ELF-1 (cell line): ENCODE results near the gene WASF2.
A peak's percentile ranks its signal among the peaks of the same experiment; 100 is the strongest.
"Not testable (repeated sequence)": the region's sequence is repeated elsewhere in the genome, so short reads cannot be mapped to it uniquely, and the experiment has no call there.

ENCODE experiments used
- DNase-seq: peaks from one replicate; pipeline ENCODE4 v3.0.0-alpha.2; 2016; ENCODE audit warnings: low read depth, low spot score

WASF2 gene

DNA sequence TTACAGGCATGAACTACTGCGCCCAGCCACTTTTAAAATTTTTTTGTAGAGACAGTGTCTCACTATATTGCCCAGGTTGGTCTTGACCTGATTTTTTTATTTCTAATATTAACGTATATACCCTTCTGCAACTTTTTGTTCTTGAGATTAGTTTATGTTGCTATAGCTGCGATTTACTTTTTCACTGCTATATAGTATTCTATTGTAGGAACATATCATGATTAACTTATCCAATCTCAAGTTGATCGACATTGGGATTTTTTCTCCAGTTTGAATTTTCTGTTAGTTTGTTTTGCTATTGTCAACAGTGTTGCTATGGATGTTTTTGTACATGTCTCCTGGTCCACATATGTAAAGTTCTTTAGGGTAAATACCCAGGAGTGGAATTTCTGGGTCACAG, 35.4 kb downstream of the WASF2 start:
- DNase-seq = no peak

DNA sequence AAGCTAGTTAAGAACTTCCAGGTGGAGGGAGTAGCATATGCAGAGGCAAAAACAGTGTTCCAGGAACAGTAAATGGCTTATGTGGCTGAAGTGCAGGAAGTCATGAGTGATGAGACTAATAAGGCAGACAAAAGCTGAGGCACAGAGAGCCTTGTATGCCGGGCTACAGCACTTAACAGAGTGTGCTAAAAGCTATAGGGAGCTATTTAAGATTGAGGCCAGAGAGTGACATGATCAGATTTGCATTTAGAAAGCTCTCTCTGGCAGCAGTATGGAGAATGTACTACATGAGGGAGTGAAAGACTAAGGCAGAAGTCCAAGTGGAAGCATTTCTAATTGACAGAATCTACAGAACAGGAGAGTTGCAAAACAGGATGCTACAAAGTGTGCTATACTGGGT, 38.6 kb downstream of the WASF2 start:
- no peak for DNase-seq

DNA sequence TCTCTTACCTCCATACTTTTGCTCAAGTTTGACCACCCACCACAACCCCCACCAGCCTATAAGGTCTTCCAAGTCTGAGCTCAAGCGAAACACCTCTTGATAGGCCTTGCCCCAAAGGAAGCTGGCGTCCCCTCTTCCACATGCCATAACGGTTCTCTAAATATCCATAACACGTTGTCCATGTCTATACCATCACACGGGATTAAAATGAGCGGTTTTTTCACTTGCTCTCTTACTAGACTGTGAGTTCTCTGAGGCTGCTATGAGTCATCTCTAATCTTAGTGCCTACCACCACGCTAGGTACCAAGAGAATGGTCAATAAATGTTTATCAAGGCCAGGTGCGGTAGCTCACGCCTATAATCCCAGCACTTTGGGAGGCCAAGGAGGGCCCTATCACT, 41.0 kb downstream of the WASF2 start:
- DNase-seq = no peak

DNA sequence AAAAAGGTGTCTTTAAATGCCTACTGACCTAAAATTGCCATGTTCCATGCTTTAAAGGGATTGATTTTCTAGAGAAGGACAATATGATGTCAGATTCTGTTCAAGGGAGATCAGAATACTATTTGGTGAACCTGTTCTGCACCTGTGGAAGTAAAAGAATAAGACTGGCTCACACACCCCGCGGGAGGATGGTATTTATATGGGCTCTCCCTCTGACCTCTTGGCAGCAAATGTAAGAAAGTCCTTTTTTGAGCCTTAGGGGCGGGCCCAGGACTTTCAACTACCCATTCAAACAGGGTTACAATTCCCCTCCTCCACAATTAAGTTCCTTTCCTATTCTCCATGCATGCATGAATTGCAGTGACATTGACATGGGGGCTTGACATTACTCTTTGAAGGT, 42.1 kb downstream of the WASF2 start:
- DNase-seq = no peak

DNA sequence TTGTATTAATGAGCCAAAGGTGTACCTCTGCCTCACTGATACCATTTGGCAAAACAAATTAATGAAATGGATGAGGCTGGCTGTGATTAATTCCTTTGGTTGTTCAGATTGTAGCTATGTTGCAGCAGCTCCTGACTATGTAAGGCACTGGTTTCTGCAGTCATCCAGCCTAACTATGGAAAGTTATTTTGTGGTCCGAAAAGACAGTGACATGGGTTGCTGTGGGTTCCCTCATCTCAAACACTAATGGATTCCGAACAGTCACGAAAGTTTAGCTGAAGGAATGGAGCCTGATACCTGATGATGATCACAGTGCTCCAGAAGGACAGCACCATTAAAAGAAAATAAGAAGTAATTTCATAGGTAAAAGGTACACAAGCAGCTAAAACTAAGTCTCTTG, 42.6 kb downstream of the WASF2 start:
- no peak for DNase-seq

DNA sequence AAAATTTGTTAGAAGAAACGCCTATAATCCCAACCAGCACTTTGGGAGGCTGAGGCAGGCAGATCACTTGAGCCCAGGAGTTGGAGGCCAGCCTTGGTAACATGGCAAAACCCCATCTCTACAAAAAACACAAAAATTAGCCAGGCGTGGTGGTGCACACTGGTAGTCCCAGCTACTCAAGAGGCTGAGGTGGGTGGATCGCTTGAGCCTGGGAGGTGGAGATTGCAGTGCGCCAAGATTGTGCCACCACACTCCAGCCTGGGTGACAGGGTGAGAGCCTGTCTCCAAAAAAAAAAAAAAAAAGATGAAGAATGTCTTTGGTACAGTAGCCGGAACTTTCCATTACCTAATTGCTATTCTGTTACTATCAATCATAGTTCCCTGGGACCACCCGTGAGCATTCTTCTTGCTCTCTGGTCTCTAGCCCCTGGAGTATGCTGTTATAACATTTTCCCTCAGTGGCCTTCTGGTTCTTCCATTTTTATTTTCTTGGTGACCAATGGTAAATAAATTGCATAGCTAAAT, 43.4 kb downstream of the WASF2 start:
- DNase-seq = no peak

DNA sequence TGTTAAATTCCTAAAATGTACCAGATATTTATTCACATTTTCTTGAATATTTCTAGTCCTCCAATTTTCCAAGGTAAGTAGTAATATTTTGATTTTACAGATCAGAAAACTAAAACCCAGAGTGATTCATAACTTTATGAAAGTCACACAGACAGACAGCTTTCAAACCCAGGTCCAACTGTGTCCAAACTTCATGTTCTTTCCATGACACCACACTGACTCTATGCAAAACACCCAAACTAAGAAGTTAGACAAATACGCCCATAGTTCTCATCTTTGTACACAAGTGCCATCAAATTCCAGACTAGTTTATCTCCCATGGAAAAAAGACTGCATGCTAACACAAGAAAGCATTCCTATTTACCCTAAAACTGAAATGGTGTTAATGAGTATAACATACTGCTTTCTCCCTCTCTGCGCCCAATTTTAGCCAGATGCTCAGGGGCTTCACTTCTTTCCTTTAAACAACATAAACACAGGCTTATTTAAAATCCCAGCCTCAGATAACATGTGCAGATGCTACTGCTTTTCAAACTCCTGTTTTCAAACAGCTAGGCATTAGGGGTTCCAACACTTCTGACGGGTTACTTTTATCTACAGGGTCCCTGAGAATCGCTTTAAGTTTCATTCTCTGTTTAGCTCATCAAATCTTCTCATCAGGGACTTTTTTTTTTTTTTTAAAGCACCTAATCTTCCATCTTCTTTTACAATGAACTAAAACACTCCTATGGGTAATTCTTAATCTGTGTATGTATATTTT, 44.6 kb downstream of the WASF2 start:
- DNase-seq = no peak

DNA sequence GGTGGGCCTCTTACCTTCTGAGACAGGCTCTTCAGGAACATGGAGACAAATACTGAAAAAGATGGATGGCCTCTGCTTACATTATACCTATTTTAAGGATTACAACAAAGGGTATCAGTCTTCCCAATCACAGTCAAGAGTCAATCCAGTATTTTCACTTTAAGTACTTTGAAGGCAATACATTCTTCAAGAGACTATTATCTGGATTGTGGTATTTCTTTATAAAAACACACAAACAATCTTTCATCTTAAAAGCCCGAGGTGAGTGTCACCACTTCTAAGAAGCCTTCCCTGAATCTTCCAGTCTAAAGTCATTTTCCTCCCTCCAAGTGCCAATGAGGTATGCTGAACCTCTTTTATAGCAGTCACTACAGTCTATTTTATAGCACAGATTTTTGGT, 45.3 kb downstream of the WASF2 start:
- DNase-seq = no peak

DNA sequence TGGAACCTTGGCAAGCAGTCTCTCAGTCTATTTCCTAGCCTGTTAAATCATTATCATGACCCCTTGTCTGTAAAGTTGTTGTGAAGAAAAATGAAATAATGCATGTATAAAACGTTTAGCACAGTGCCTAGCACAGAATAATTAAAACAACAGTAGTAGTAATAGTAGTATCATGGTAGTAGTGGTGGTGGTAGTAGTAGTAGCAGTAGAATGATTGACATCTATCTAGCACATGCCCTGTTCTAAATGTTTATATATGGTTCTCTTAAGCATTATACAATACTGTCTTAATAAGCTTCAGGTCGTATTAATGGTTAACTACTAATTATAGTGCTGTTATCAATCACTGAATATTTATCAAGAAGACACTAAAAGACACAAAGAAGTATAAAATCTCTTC, 50.8 kb downstream of the WASF2 start:
- no peak for DNase-seq

DNA sequence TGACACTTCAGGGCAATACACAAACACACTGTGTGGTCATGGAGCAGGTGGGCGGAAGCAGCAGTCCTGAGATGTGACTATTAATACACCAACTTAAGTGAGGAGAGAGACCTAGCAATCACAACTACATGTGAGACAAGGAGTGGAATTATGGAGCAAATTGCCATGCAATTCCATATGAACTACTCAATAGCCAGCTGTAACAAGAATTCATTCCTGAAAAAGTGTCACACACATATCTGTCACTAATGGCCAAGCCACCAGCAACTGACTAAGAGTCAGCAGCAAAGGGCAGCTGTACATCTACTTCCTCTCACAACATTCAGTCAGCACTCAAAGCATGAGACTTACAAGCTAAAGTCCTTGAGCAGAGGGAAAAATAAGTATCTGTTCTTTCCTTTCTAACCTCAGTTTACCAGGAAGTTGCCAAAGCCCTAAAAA, 51.3 kb downstream of the WASF2 start:
- DNase-seq = no peak

DNA sequence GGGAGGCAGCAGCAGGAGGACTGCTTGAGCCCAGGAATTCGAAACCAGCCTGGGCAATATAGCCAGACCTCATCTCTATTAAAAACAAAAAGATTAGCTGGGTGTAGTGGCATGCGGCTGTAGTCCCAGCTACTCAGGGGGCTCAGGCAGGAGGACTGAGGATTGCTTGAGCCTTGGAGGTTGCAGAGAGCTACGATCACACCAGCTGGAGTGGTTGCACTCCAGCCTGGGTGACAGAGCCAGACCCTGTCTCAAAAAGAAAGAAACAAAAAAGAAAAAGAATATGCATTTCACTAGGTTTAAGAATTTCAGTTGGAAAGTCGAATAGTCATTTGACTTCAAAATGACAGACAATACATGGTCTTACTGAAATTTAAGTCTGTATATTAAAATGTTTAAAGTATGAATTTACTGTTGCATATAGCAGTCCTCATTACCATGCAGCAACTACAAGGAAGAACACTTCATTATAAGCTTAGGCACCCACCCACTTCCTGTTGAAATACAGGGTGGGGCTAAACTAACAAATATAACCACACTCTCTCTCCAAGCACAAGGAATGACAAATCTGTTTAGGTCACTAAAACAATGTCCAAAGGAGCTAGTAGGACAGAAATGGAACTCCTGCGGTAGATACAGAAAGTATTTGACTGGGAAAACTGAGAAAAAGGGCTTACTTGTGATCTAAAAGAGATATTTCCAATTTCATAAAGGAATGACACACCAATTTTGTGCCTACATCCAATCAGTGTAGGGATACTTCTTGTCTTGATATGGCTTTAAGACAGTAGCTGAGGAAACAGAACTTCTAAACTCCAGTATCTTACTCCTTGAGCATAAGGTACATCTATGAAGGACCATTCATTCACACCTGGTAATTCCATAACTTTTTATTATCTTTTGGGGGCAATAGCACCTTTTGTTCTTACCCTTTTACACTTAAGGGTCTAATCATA, 53.5 kb downstream of the WASF2 start:
- DNase-seq = no peak

DNA sequence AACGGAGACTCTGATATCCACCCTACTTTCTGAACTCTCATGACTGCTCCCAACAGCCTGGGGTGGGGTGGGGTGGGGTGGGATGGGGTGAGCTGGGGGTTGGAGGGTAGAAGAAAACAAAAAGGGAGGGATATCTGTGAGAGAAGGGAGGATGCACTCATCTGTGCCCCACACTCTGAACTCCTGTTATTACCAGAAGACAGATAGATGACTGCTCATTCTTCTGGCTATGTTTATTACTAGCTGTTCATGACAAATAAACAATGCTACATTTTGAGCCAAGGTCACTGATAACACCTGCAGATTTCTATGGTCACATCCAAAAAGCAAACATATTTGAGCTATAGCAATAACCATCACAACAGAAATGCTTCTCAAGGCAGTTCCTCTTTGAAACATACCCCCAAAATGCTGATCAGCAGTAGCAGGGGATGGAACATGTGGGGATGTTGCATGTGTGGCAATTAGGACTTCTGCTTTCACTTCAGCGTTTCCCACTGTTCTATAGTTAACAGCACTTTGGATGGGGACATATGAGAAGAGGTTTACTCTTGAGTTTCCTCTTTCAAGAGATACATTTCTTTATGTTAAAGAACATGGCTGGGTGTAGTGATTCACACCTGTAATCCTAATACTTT, 54.3 kb downstream of the WASF2 start:
- DNase-seq = no peak

DNA sequence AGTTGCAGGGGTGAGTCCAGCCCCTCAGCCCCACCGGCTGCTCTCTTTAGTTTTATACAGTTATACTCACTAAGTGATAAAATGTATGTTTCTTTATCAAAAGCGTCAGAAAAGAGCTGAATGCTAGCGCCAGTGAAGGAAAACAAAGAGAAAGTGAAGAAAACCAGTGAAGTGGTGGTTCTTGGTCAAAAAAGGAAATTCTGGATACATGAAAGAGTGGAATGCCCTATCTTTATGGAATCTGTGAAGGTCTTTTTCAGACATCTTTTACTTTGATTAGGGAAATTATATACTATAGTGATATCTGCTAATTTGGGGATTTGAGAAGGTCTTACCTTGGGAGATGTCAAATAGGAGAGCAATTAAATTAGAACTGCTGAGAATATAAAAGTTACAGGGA, 56.3 kb downstream of the WASF2 start:
- no peak for DNase-seq

DNA sequence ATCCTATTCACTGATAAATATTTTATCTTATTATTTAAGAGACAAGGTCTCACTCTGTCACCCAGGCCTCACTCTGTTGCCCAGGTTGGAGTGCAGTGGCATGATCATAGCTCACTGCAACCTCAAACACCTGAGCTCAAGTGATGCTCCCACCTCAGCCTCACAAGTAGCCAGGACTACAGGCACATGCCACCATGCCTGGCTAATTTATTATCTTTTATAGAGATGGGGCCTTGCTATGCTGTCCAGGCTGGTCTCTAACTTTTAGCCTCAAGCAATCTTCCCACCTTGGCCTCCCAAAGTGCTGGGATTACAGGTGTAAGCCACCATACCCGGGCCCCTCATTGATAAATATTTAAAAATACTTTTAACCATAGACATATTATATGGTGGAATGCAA, 57.2 kb downstream of the WASF2 start:
- not testable (repeated sequence) for DNase-seq

DNA sequence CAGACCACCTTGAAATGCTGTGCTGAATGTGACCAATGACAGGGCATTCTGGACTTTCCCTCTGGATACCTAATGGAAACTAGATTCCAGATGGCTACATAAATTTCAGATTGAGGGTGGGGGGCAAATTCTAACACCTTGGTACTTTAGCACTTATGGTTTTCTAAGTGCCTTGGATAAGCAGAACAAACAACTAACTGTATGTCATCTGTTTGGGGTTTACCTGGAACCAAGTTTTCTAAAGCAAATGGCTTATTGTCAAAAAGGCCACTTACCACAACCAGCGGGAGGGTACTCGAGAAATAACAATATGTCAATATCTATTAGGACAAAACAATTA, 58.4 kb downstream of the WASF2 start:
- DNase-seq = no peak

DNA sequence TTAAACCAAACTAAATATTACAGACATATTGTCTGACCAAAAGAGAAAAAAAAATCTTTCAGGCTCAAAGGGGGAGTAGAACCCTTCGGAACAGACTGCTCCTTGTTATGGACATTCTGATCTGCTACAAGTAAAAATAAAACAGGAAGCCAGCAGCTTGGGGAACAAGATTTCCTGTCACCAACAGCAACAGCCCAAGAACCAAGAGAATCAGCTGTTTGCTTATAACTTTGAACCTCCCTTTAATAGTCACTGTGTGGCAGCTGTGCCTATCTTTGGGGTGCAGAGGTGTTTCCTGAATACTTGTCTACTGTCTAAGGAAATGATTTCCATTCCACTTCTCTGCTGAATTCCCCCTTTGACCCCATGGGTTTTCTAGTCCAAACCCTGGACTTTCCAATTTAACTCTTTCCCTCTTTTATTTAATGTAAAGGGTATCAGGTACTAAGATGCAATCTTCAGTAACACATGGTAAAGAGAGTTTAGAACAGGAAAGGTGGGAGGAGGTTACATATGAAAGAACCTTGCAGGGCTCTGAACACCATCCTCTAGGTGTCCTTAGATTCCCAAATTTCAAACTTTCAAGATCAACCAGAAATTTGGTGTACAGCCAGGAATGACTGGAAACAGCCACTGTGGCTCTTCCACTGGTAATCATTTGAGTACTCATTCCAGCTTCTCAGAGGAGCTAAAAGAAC, 58.9 kb downstream of the WASF2 start:
- no peak for DNase-seq

DNA sequence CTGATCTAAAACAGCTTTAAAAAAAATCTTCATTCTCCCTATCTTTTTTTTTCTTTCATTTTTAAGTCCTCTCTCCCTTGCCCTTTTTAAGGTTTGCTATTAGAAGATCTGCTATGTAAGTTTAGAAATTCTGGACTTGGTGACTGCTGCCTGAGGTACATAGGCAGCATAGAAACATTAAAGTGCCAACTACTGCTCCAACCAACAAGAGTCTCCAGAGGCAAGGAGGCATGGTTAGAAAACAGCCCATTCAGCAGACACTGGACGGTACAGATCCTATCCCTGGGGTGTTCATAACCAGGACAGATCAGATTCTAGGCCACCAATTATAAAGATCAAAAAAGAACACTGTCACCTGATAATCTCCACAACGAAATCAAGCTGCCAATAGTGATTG, 60.9 kb downstream of the WASF2 start:
- no peak for DNase-seq

DNA sequence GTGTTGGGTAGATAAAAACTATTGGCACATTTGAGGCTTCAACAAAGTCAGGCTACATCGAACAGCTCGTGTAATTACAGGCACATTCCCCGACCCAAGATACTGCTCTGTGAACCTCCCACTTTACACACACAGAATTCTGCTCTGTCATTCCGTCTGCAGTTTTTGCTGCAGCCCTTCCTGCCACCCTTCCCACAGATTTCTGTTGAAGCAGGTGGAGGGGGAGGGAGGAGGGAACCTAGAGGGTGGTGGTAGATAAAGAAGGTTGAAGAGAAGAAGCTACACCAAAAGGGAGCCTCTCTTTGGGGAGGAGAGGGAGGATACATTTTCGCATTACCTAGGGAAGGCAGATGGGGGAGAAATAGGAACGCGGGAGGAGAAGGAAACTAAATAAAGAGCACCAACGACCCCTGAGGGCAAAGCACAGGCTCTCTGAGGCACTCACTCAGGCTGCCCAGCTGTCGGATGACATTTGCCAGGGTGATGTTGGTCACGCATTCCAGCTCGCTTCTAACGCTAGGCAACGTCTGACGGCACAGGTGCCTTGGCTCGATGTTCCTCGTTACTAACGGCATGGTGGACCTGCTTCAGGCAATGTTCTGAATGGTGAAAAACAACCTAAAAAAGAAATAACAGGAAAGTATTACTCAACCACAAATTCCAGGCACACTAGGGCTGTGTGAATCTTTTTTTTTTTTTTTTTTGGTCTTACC, 61.5 kb downstream of the WASF2 start:
- peak; percentile 90 for DNase-seq

DNA sequence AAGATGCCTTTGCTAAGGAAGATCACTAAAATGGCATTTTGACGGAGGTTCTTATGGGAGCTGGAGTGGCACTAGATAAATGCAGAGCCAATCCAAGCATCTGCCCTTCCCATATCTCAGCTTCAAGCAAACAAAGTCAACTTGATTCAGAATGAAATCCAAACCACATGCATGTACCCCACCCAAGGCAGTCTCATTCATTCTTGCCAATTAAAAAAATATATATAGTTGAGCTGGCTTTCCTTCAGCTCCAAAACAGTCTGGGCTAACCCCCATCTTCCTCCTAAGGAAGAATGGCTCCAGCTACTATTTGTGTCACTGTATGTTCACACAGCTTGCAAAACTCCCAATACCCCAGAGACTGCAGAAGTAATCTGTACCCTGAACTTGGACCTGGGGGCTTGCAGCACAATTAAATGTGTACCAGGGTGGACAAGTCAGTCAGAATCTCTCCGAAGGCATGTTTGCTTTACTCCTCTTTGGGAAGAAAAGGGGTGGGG, 62.1 kb downstream of the WASF2 start:
- DNase-seq = no peak

DNA sequence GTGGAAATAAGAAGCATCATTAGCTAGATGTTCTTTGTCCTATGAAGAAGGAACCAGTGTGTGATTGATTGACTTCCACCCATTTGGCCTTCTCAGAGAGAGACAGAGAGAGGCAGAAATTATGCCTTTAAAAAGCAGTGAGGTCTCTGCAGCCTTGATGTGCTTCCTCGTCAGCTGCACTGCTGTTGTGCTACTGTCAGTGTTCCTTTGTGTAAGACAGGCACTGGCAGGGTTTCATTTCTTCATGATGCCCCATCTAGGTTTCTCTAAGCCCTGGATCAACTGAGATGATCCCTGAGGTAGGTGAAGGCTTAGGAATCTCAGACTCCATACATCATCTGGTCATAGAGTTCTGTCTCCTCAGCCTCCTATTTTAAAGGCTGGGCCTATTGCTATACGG, 62.6 kb downstream of the WASF2 start:
- DNase-seq = no peak

DNA sequence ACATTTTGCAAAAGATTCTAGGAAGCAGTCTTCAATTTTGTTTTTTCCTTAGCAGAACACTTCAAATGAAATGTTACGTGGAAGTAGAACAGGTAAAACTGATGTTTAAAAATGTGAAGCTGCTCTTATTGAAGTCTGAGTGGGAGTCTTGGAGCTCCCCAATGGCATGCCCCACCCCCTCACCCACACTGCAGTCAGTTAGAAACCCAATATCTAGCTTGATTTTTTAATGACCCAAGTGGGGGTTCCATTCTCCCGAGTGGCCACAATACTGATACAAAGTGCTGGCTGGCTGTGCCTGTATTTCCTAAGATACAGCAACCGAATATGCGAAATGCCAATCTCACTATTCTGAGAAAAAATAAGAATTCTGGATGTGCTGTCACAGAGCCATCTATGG, 66.3 kb downstream of the WASF2 start:
- no peak for DNase-seq
